Lower leg skin (tissue), 3 donors: Measurements from ENCODE around the gene CYYR1.

ENCODE experiments used
- POLR2A ChIP-seq, 2 donors: fragments of 450-650 bp; IDR thresholded peaks; one replicate each; pipeline ENCODE4 v1.6.1; 2016 to 2017; ENCODE audit warnings: antibody characterized with exemption in 2 of 2, mild to moderate bottlenecking in 1 of 2, moderate library complexity in 1 of 2
- TF ChIP-seq, protein P1 (sequence below), 3 donors: fragments of 450-650 bp; IDR thresholded peaks; one replicate each; pipeline ENCODE4 v1.5.1; 2016; ENCODE audit warnings: antibody characterized with exemption in 3 of 3, mild to moderate bottlenecking in 3 of 3, moderate library complexity in 2 of 3

DNA sequence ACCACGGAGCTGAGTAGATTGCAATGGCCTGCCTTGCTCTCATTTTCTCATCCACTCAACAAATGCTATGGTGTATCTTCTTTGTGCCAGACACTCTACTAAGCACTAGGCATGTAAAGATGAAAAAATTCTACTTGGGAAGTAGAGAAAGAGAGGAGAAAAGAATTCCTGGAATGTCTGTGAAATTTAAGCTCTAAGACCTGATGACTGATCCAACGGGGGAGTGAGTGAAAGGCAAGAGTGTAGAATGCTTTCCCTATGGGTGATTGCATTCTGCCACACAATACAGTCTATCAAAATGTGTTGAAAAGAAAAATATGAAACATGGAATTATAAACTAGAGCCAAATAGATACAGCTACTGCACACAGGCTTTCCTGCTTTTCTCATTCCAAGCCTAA lies 82.3 kb downstream of the CYYR1 start:
- TF ChIP-seq, protein P1, sequence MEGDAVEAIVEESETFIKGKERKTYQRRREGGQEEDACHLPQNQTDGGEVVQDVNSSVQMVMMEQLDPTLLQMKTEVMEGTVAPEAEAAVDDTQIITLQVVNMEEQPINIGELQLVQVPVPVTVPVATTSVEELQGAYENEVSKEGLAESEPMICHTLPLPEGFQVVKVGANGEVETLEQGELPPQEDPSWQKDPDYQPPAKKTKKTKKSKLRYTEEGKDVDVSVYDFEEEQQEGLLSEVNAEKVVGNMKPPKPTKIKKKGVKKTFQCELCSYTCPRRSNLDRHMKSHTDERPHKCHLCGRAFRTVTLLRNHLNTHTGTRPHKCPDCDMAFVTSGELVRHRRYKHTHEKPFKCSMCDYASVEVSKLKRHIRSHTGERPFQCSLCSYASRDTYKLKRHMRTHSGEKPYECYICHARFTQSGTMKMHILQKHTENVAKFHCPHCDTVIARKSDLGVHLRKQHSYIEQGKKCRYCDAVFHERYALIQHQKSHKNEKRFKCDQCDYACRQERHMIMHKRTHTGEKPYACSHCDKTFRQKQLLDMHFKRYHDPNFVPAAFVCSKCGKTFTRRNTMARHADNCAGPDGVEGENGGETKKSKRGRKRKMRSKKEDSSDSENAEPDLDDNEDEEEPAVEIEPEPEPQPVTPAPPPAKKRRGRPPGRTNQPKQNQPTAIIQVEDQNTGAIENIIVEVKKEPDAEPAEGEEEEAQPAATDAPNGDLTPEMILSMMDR (IDR thresholded peaks at IDR 0.05) = no peak
- no peak for TF ChIP-seq POLR2A (IDR thresholded peaks at IDR 0.05)
